ENCODE data around the gene NEUROD2. TPM values are rescaled to one million over a fixed set of nuclear protein-coding genes. Genes with fewer than 3 reads are reported as not detected.

NEUROD2 gene
- polyA plus RNA-seq, 1 of the 3 experiments (the other 2 are of a cell fraction): not detected

- DNase-seq: no peak
- Histone ChIP-seq H3K4me2 (no peak overlapping the region), H3K9me3 (no peaks in the 10 kb centered on the region), H2AFZ (ENCODE audit: low read depth) (no peak overlapping the region), H3F3A (replicated peaks; ENCODE audit: insufficient read depth) (peaks cover 2% of the 10 kb centered on the region), H3K4me1 (ENCODE audit: control insufficient read depth in 1 of 2, insufficient read depth in 2 of 2, low read depth in 1 of 2, low read length in 1 of 2) (peaks cover 0 to 9% of the 10 kb centered on the region in 2 experiments; a peak in 1 of 4 replicates), H3K9me2 (no peaks in the 10 kb centered on the region), H4K20me1 (ENCODE audit: insufficient read depth) (no peaks in the 10 kb centered on the region), H3K79me2 (ENCODE audit: insufficient read depth) (no peaks in the 10 kb centered on the region), H3K36me3 (replicated peaks in 1 of 2; ENCODE audit: control insufficient read depth in 1 of 2, insufficient read depth in 2 of 2, low read length in 1 of 2) (no peaks in the 10 kb centered on the region), H3K4me3 (ENCODE audit: low read depth in 2 of 2, low read length in 1 of 2) (no peak overlapping the region), H3K9ac (no peak overlapping the region), H3K27me3 (ENCODE audit: insufficient read depth) (peaks cover 13% of the 10 kb centered on the region; the same call in 1 of the 2 replicates), H3K27ac (ENCODE audit: low read depth in 2 of 2, low read length in 1 of 2) (no peak overlapping the region)
- TF ChIP-seq FOSL2 (IDR thresholded peaks at IDR 0.05; ENCODE audit: borderline replicate concordance, low read depth): no peak
- no peak for TF ChIP-seq MEF2A (IDR thresholded peaks at IDR 0.05; ENCODE audit: borderline replicate concordance, low read depth)
- TF ChIP-seq EP300 (IDR thresholded peaks at IDR 0.05; ENCODE audit: borderline replicate concordance in 1 of 2, low read depth in 1 of 2, low read length in 1 of 2): no peak
- TF ChIP-seq, protein P1, sequence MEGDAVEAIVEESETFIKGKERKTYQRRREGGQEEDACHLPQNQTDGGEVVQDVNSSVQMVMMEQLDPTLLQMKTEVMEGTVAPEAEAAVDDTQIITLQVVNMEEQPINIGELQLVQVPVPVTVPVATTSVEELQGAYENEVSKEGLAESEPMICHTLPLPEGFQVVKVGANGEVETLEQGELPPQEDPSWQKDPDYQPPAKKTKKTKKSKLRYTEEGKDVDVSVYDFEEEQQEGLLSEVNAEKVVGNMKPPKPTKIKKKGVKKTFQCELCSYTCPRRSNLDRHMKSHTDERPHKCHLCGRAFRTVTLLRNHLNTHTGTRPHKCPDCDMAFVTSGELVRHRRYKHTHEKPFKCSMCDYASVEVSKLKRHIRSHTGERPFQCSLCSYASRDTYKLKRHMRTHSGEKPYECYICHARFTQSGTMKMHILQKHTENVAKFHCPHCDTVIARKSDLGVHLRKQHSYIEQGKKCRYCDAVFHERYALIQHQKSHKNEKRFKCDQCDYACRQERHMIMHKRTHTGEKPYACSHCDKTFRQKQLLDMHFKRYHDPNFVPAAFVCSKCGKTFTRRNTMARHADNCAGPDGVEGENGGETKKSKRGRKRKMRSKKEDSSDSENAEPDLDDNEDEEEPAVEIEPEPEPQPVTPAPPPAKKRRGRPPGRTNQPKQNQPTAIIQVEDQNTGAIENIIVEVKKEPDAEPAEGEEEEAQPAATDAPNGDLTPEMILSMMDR (IDR thresholded peaks at IDR 0.05): no peak
- no peak for TF ChIP-seq SMC3 (IDR thresholded peaks at IDR 0.05; ENCODE audit: low read depth, low read length)
- TF ChIP-seq NFIC (IDR thresholded peaks at IDR 0.05; ENCODE audit: borderline replicate concordance): no peak
- no peak for TF ChIP-seq TCF12 (IDR thresholded peaks at IDR 0.05)
- no peak for TF ChIP-seq MXI1 (IDR thresholded peaks at IDR 0.05; ENCODE audit: low read depth, low read length)
- TF ChIP-seq YY1 (IDR thresholded peaks at IDR 0.05; ENCODE audit: low read depth): no peak
- TF ChIP-seq FOXJ3 (CRISPR knock-in tag; IDR thresholded peaks at IDR 0.05): no peak
- TF ChIP-seq RCOR1 (IDR thresholded peaks at IDR 0.05; ENCODE audit: low read length): no peak
- TF ChIP-seq POLR2AphosphoS5 (IDR thresholded peaks at IDR 0.05; ENCODE audit: low read depth, low read length): no peak
- no peak for TF ChIP-seq RFX5 (IDR thresholded peaks at IDR 0.05; ENCODE audit: low read length)
- no peak for TF ChIP-seq USF1 (IDR thresholded peaks at IDR 0.05; ENCODE audit: borderline replicate concordance, low read depth)
- TF ChIP-seq USF2 (IDR thresholded peaks at IDR 0.05; ENCODE audit: borderline replicate concordance, low read depth, low read length): no peak
- TF ChIP-seq JUND (IDR thresholded peaks at IDR 0.05): no peak
- no peak for TF ChIP-seq TEAD4 (IDR thresholded peaks at IDR 0.05; ENCODE audit: borderline replicate concordance, insufficient read depth)
- TF ChIP-seq ELF1 (IDR thresholded peaks at IDR 0.05): no peak
- TF ChIP-seq PBX3 (IDR thresholded peaks at IDR 0.05): no peak
- ChIA-PET CTCF (interaction anchor here (1.3 to 14.5 kb wide), 2 partner anchors 8 to 15 kb away, joined by 7 to 285 read pairs; partner anchors contain the start of gene NEUROD2), POLR2A (interaction anchor here (0.5 kb wide), 1 partner anchor 8 kb away, joined by 3 read pairs; no protein-coding TSS in a partner anchor)
- WGBS (ENCODE audit: low lambda C conversion rate): 81% methylated on average over 4 of the region's 6 CpGs
These were observed 7.7 kb upstream of the NEUROD2 start for GRCh38 chr17:39615434-39615833.
